K562 (cell line): Measurements from ENCODE around the gene PRSS27. TPM values are rescaled to one million over a fixed set of nuclear protein-coding genes. Genes with fewer than 3 reads are reported as not detected.

Experiments
- ARHGAP35 ChIP-seq: fragments of 450-650 bp; IDR thresholded peaks from 2 replicates; pipeline ENCODE4 v1.6.1; 2018; ENCODE audit not compliant: partially characterized antibody
- CGGBP1 ChIP-seq: fragments of 250-450 bp; sonication (Bioruptor Pico); IDR thresholded peaks from 2 replicates; pipeline ENCODE4 v1.9.0; 2021; ENCODE audit warnings: mild to moderate bottlenecking
- HCFC1 ChIP-seq: IDR thresholded peaks from 2 replicates; pipeline ENCODE4 v1.6.1; 2012; ENCODE audit warnings: low read depth, low read length, improper control_type of control experiment
- KHSRP ChIP-seq: fragments of 450-650 bp; IDR thresholded peaks from 2 replicates; pipeline ENCODE4 v1.6.1; 2017
- MAFF ChIP-seq: IDR thresholded peaks from 2 replicates; pipeline ENCODE4 v1.6.1; 2012; ENCODE audit warnings: low read length, improper control_type of control experiment
- MBD1 ChIP-seq: fragments of 250-450 bp; sonication (Bioruptor Pico); IDR thresholded peaks from 2 replicates; pipeline ENCODE4 v1.8.0; 2022; ENCODE audit warnings: inconsistent platforms
- MYC ChIP-seq, 2 experiments: fragments of 250-450 bp in 1 of 2; sonication (Bioruptor Pico) in 1 of 2; IDR thresholded peaks; 2 replicates each; pipeline versions ENCODE4 v1.5.1 to v1.6.1; 2012 to 2021; ENCODE audit warnings: low read depth in 2 of 2, borderline replicate concordance in 1 of 2, improper control_type of control experiment in 1 of 2, low read length in 1 of 2, mild to moderate bottlenecking in 1 of 2, moderate library complexity in 1 of 2
- NBN ChIP-seq: fragments of 450-650 bp; IDR thresholded peaks from 2 replicates; pipeline ENCODE4 v1.6.1; 2016; ENCODE audit warnings: low read depth, mild to moderate bottlenecking
- POLR2A ChIP-seq: fragments of 450-650 bp; conservative IDR thresholded peaks from 2 replicates; pipeline ENCODE4 v1.6.1; 2016
- PURB ChIP-seq: sonication (generic); formaldehyde crosslinking; IDR thresholded peaks from 2 replicates; pipeline ENCODE4 v1.9.0; 2021; ENCODE audit warnings: low read depth, mild to moderate bottlenecking, missing genetic modification reagents
- SIN3B ChIP-seq: fragments of 450-650 bp; IDR thresholded peaks from 2 replicates; pipeline ENCODE4 v1.6.1; 2017; ENCODE audit warnings: low read depth, mild to moderate bottlenecking, moderate library complexity
- SMAD1 ChIP-seq: fragments of 150-350 bp; IDR thresholded peaks from 2 replicates; pipeline ENCODE4 v1.6.1; 2014; ENCODE audit warnings: low read length, low read depth; ENCODE audit not compliant: partially characterized antibody
- TAL1 ChIP-seq: fragments of 450-650 bp; IDR thresholded peaks from 2 replicates; pipeline ENCODE4 v1.6.1; 2016; ENCODE audit warnings: mild to moderate bottlenecking
- ZEB2 ChIP-seq: fragments of 450-650 bp; IDR thresholded peaks from 2 replicates; pipeline ENCODE4 v1.6.1; 2016
- ZFP30 ChIP-seq: fragments of 250-450 bp; sonication (Bioruptor Pico); IDR thresholded peaks from 2 replicates; pipeline ENCODE4 v1.8.0; 2022; ENCODE audit warnings: moderate library complexity, mild to moderate bottlenecking, inconsistent platforms, borderline replicate concordance
- ZNF121 ChIP-seq: sonication (generic); formaldehyde crosslinking; conservative IDR thresholded peaks from 2 replicates; pipeline ENCODE4 v1.8.0; 2022; ENCODE audit warnings: missing genetic modification reagents
- ZNF184 ChIP-seq: sonication (generic); formaldehyde crosslinking; IDR thresholded peaks from 2 replicates; pipeline ENCODE4 v1.5.0; 2020; ENCODE audit warnings: missing genetic modification reagents
- ZNF347 ChIP-seq: fragments of 450-650 bp; formaldehyde crosslinking; IDR thresholded peaks from 2 replicates; pipeline ENCODE4 v1.4.0; 2020; ENCODE audit warnings: low read depth, mild to moderate bottlenecking, moderate library complexity
- ZNF77 ChIP-seq: fragments of 250-450 bp; sonication (Bioruptor Pico); IDR thresholded peaks from 2 replicates; pipeline ENCODE4 v1.5.0; 2020
- polyA plus RNA-seq, 8 experiments: library from polyadenylated mRNA; depleted of rRNA in 4 of 8; stranded (reverse) in 5 of 8; unstranded in 3 of 8; fragments of >200 nt; fragmentation: Nextera tagmentation in 2 of 8; fragmentation: Illumina TruSeq in 1 of 8; extraction: Ambion mirVana in 2 of 8; extraction: Trizol in 1 of 8; gene quantifications; 2 replicates each; pipeline versions ENCODE4 v1.2.1 to v1.2.3, GENCODE V29; 2011 to 2014; ENCODE audit warnings: inconsistent platforms in 1 of 8, missing spikeins in 1 of 8
- total RNA-seq, 7 experiments: library from RNA; depleted of rRNA in 6 of 7; stranded (reverse); fragments of >200 nt in 6 of 7; fragmentation: Illumina TruSeq in 2 of 7; extraction: Trizol in 2 of 7; gene quantifications; 2 replicates each; pipeline versions ENCODE4 v1.2.1 to v1.2.3, GENCODE V29; 2011 to 2021; ENCODE audit warnings: low replicate concordance in 1 of 7

Gene PRSS27
- total and polyA plus RNA-seq, 9 of the 15 experiments (the other 6 are each of a cell fraction or from before 2014, with no cell fraction given) = 0.09 to 0.20 (median 0.17) TPM; not detected in 5

GRCh38 chr16:2720719-2721633 lies 952 bp upstream of the PRSS27 start (continued):
- TF ChIP-seq SIN3B = 0 out of 2 replicates have a peak, but pooled peaks have one; percentile 45
- TF ChIP-seq MYC (IDR thresholded peaks at IDR 0.05; ENCODE audit: low read depth, low read length) = peak; percentile 75
- no peak for TF ChIP-seq MYC (CRISPR knock-in tag; IDR thresholded peaks at IDR 0.05; ENCODE audit: borderline replicate concordance, low read depth)
- no peak for TF ChIP-seq MAFF
- TF ChIP-seq CGGBP1 (CRISPR knock-in tag) = 0 out of 2 replicates have a peak, but pooled peaks have one; percentile 45
- no peak for TF ChIP-seq PURB (CRISPR knock-in tag)
- TF ChIP-seq ZNF121 (CRISPR knock-in tag) = no peak
- no peak for TF ChIP-seq ZNF184 (CRISPR knock-in tag)
- TF ChIP-seq POLR2A = peak; percentile 70
- no peak for TF ChIP-seq SMAD1
- TF ChIP-seq ZEB2 = peak; percentile 58; the same call in 1 of the 2 replicates
- no peak for TF ChIP-seq ZNF77 (CRISPR knock-in tag)
- TF ChIP-seq ZNF347 (CRISPR knock-in tag) = no peak
- peak; percentile 80 for TF ChIP-seq HCFC1
- no peak for TF ChIP-seq ARHGAP35
- TF ChIP-seq ZFP30 = no peak
- TF ChIP-seq KHSRP = no peak
- TF ChIP-seq MBD1 (CRISPR knock-in tag) = no peak
- no peak for TF ChIP-seq TAL1
- no peak for TF ChIP-seq NBN
